GM12865 (cell line): ENCODE data around the gene PRDM11.

Experiments used
- DNase-seq: peaks from one replicate; pipeline ENCODE4 v3.0.0; 2010; ENCODE audit warnings: low read depth
- H3K4me3 ChIP-seq: 2 replicates; pipeline ENCODE4 v1.5.1; 2011; ENCODE audit warnings: mild to moderate bottlenecking, low read depth, low read length, control low read depth
- TF ChIP-seq, protein P1 (sequence below): IDR thresholded peaks from 2 replicates; pipeline ENCODE4 v1.5.1; 2011; ENCODE audit warnings: low read length, control low read depth, low read depth, inconsistent platforms; ENCODE audit not compliant: insufficient read depth; ENCODE audit errors: missing control alignments

The PRDM11 gene

GRCh38 chr11:45146072-45147016 is at the start of gene PRDM11:
TSS of gene PRDM11 (plus strand) at chr11:45146639. CDS start at chr11:45181767, 35,128 bp downstream.
- peak within 1 kb of the TSS; percentile 84 for H3K4me3 ChIP-seq
- TF ChIP-seq, protein P1, sequence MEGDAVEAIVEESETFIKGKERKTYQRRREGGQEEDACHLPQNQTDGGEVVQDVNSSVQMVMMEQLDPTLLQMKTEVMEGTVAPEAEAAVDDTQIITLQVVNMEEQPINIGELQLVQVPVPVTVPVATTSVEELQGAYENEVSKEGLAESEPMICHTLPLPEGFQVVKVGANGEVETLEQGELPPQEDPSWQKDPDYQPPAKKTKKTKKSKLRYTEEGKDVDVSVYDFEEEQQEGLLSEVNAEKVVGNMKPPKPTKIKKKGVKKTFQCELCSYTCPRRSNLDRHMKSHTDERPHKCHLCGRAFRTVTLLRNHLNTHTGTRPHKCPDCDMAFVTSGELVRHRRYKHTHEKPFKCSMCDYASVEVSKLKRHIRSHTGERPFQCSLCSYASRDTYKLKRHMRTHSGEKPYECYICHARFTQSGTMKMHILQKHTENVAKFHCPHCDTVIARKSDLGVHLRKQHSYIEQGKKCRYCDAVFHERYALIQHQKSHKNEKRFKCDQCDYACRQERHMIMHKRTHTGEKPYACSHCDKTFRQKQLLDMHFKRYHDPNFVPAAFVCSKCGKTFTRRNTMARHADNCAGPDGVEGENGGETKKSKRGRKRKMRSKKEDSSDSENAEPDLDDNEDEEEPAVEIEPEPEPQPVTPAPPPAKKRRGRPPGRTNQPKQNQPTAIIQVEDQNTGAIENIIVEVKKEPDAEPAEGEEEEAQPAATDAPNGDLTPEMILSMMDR, result no peak
- peak; percentile 69 for DNase-seq

- peak; percentile 25 for DNase-seq
- H3K4me3 ChIP-seq, result no peak overlapping the region
- TF ChIP-seq, protein P1, result no peak
These were observed 48.5 kb upstream of the PRDM11 start for GRCh38 chr11:45097721-45098493.

DNA sequence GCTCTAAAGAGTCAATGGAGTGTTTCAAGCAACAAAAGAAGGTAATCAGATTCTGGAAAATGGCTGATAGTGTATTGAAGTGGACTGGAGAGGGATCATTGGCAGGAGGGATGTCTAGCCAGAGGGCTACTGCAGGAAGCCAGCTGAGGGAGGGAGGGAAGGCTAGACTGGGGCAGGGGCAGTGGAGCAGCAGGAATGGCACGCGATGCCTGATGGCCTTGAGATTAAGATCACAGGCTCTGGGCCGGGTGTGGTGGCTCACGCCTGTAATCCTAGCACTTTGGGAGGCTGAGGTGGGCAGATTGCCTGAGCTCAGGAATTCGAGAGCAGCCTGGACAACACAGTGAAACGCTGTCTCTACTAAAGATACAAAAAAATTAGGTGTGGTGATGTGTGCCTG is 47.5 kb upstream of the PRDM11 start:
- H3K4me3 ChIP-seq, result no peak overlapping the region
- TF ChIP-seq, protein P1, result no peak
- no peak for DNase-seq

- TF ChIP-seq, protein P1, result no peak
- DNase-seq, result peak; percentile 16
These were observed 46.1 kb upstream of the PRDM11 start for GRCh38 chr11:45100339-45100738.

GRCh38 chr11:45102361-45102809 is 44.1 kb upstream of the PRDM11 start:
- H3K4me3 ChIP-seq, result no peak overlapping the region
- DNase-seq, result no peak
- TF ChIP-seq, protein P1, result no peak

More at GRCh38 chr11:45100339-45100738, 46.1 kb upstream of the PRDM11 start:
- H3K4me3 ChIP-seq, result no peak overlapping the region

- peak; percentile 77 for DNase-seq
- TF ChIP-seq, protein P1, result peak; percentile 78
- H3K4me3 ChIP-seq, result no peak overlapping the region
These were observed 43.4 kb upstream of the PRDM11 start for GRCh38 chr11:45102810-45103621.
